Measurements from ENCODE around the gene KLHDC9. TPM values are rescaled to one million over a fixed set of nuclear protein-coding genes. Genes with fewer than 3 reads are reported as not detected.

The KLHDC9 gene
- polyA plus RNA-seq, 3 donors = 1.2 to 9.0 (median 1.5) TPM

Other genes with a start within 250 kb of the KLHDC9 start
- under 1 TPM; 0.02 to 0.48 (median 0.45) TPM for gene CD244, start 235.5 kb upstream of the KLHDC9 start, polyA plus RNA-seq
- 100 to 1,000 TPM in 1 of 3 donors, 10 to 100 TPM in 1, 1 to 10 TPM in 1; 1.7 to 121 (median 15.7) TPM for gene ITLN1, start 213.2 kb upstream of the KLHDC9 start, polyA plus RNA-seq
- 1 to 10 TPM in 1 of 3 donors, under 1 TPM in 2; 0.21 to 8.9 (median 0.37) TPM for gene ITLN2, start 143.6 kb upstream of the KLHDC9 start, polyA plus RNA-seq
- gene F11R, start 77.2 kb upstream of the KLHDC9 start, polyA plus RNA-seq = 10 to 100 TPM; 18.3 to 33.9 (median 26.2) TPM
- gene TSTD1, start 59.4 kb upstream of the KLHDC9 start, polyA plus RNA-seq = 10 to 100 TPM; 33.7 to 78.1 (median 52.5) TPM
- 10 to 100 TPM; 35.0 to 54.3 (median 47.2) TPM for gene USF1, start 52.4 kb upstream of the KLHDC9 start, polyA plus RNA-seq
- 10 to 100 TPM in 1 of 3 donors, 1 to 10 TPM in 2; 2.3 to 10.8 (median 9.8) TPM for gene ARHGAP30, start 28.5 kb upstream of the KLHDC9 start, polyA plus RNA-seq
- gene NECTIN4, start 8.8 kb upstream of the KLHDC9 start, polyA plus RNA-seq = 1 to 10 TPM in 1 of 3 donors, under 1 TPM in 1, not detected in 1; 0.52 to 3.3 TPM
- gene PFDN2, start 19.7 kb downstream of the KLHDC9 start, polyA plus RNA-seq = 100 to 1,000 TPM in 2 of 3 donors, 10 to 100 TPM in 1; 53.0 to 201 (median 139) TPM
- gene NIT1, start 19.7 kb downstream of the KLHDC9 start, polyA plus RNA-seq = 10 to 100 TPM; 23.7 to 48.1 (median 41.2) TPM
- gene DEDD, start 34.3 kb downstream of the KLHDC9 start, polyA plus RNA-seq = 10 to 100 TPM; 17.4 to 46.3 (median 29.7) TPM
- gene UFC1, start 55.6 kb downstream of the KLHDC9 start, polyA plus RNA-seq = 100 to 1,000 TPM; 100 to 147 (median 131) TPM
- 10 to 100 TPM; 13.2 to 26.7 (median 18.8) TPM for gene USP21, start 61.1 kb downstream of the KLHDC9 start, polyA plus RNA-seq
- gene PPOX, start 68.1 kb downstream of the KLHDC9 start, polyA plus RNA-seq = 10 to 100 TPM; 11.1 to 33.1 (median 16.2) TPM
- gene B4GALT3, start 79.1 kb downstream of the KLHDC9 start, polyA plus RNA-seq = 10 to 100 TPM; 23.7 to 36.1 (median 26.4) TPM
- 100 to 1,000 TPM in 1 of 3 donors, 10 to 100 TPM in 1, 1 to 10 TPM in 1; 5.9 to 188 (median 37.3) TPM for gene ADAMTS4, start 100.7 kb downstream of the KLHDC9 start, polyA plus RNA-seq
- 100 to 1,000 TPM in 1 of 3 donors, 10 to 100 TPM in 2; 68.4 to 163 (median 86.3) TPM for gene NDUFS2, start 104.0 kb downstream of the KLHDC9 start, polyA plus RNA-seq
- gene FCER1G, start 116.9 kb downstream of the KLHDC9 start, polyA plus RNA-seq = 100 to 1,000 TPM in 2 of 3 donors, 10 to 100 TPM in 1; 28.6 to 258 (median 227) TPM
- gene APOA2, start 125.3 kb downstream of the KLHDC9 start, polyA plus RNA-seq = not detected
- gene TOMM40L, start 127.7 kb downstream of the KLHDC9 start, polyA plus RNA-seq = 10 to 100 TPM in 2 of 3 donors, 1 to 10 TPM in 1; 3.8 to 12.6 (median 11.7) TPM
- under 1 TPM in 2 of 3 donors, not detected in 1; 0.21 to 0.22 TPM for gene NR1I3, start 139.8 kb downstream of the KLHDC9 start, polyA plus RNA-seq
- gene PCP4L1, start 160.4 kb downstream of the KLHDC9 start, polyA plus RNA-seq = under 1 TPM in 2 of 3 donors, not detected in 1; 0.26 to 0.52 TPM
- gene MPZ, start 211.6 kb downstream of the KLHDC9 start, polyA plus RNA-seq = 1 to 10 TPM; 1.2 to 3.5 (median 2.6) TPM
- 100 to 1,000 TPM in 2 of 3 donors, 10 to 100 TPM in 1; 76.3 to 230 (median 151) TPM for gene SDHC, start 216.0 kb downstream of the KLHDC9 start, polyA plus RNA-seq